Measurements from ENCODE around the gene CHST4. TPM values are rescaled to one million over a fixed set of nuclear protein-coding genes. Genes with fewer than 3 reads are reported as not detected.

CHST4 gene
- polyA plus RNA-seq, 2 of the 4 experiments (the other 2 are of a cell fraction), result 0.04 to 0.08 TPM

GRCh38 chr16:71514476-71514875 is 11.8 kb upstream of the CHST4 start:
- DNase-seq (ENCODE audit: low read depth in 1 of 2, low spot score in 1 of 2) (no peak), FAIRE-seq (no peak), ATAC-seq (no peak)
- Histone ChIP-seq H3K4me2 (no peak overlapping the region), H3K4me3 (no peak overlapping the region), H3K4me1 (no peaks in the 10 kb centered on the region), H3K9me3 (no peaks in the 10 kb centered on the region), H3K27ac (no peak overlapping the region)
- CTCF ChIA-PET, result interaction anchor here (1.4 to 2.2 kb wide), 2 partner anchors 16 to 102 kb away, joined by 4 to 8 read pairs; no protein-coding TSS in a partner anchor
- TF ChIP-seq HOXA7 (CRISPR knock-in tag; IDR thresholded peaks at IDR 0.05) (no peak), NPAS2 (CRISPR knock-in tag; IDR thresholded peaks at IDR 0.05; ENCODE audit: borderline replicate concordance) (no peak), CBX2 (IDR thresholded peaks at IDR 0.05; ENCODE audit: borderline replicate concordance, low read depth) (no peak), JUNB (IDR thresholded peaks at IDR 0.05) (no peak), FOSB (CRISPR knock-in tag; IDR thresholded peaks at IDR 0.05) (no peak), FOSL2 (IDR thresholded peaks at IDR 0.05) (no peak), FOSL2 (CRISPR knock-in tag; IDR thresholded peaks at IDR 0.05) (no peak), REST (IDR thresholded peaks at IDR 0.05) (no peak), HOXB5 (CRISPR knock-in tag; IDR thresholded peaks at IDR 0.05) (no peak), HOXB13 (CRISPR knock-in tag; IDR thresholded peaks at IDR 0.05; ENCODE audit: low read depth) (no peak), ZFP36 (IDR thresholded peaks at IDR 0.05; ENCODE audit: borderline replicate concordance, partially characterized antibody) (no peak), MAX (IDR thresholded peaks at IDR 0.05) (no peak), BHLHE40 (IDR thresholded peaks at IDR 0.05; ENCODE audit: low read depth, low read length) (no peak), HMGXB4 (CRISPR knock-in tag; IDR thresholded peaks at IDR 0.05; ENCODE audit: borderline replicate concordance) (no peak), EHMT2 (IDR thresholded peaks at IDR 0.05; ENCODE audit: low read depth) (no peak), HES2 (IDR thresholded peaks at IDR 0.05) (no peak), RAD21 (conservative IDR thresholded peaks at IDR 0.05 in 1 of 2, IDR thresholded peaks at IDR 0.05 in 1 of 2) (no peak), MAZ (IDR thresholded peaks at IDR 0.05; ENCODE audit: borderline replicate concordance, low read depth, low read length) (no peak), KDM5A (IDR thresholded peaks at IDR 0.05) (no peak), CHD4 (IDR thresholded peaks at IDR 0.05; ENCODE audit: borderline replicate concordance) (no peak), ESRRA (IDR thresholded peaks at IDR 0.05; ENCODE audit: borderline replicate concordance, low read length) (no peak)
- 58% methylated on average over 7 of the region's 7 CpGs for WGBS (ENCODE audit: missing lambda C conversion rate)
- POLR2A ChIA-PET, result no interaction called here

- FAIRE-seq, result no peak
- ATAC-seq, result no peak
- Histone ChIP-seq H3K4me2 (no peak overlapping the region), H3K4me3 (no peak overlapping the region), H3K4me1 (no peaks in the 10 kb centered on the region), H3K27ac (no peak overlapping the region), H3K9me3 (no peaks in the 10 kb centered on the region)
- POLR2A ChIA-PET, result no interaction called here
- DNase-seq (ENCODE audit: low read depth in 1 of 2, low spot score in 1 of 2), result no peak
- WGBS (ENCODE audit: missing lambda C conversion rate), result 14% methylated on average over 3 of the region's 3 CpGs
- TF ChIP-seq BCL3 (IDR thresholded peaks at IDR 0.05), result no peak
- TF ChIP-seq ELK1 (IDR thresholded peaks at IDR 0.05; ENCODE audit: low read depth, low read length), result no peak
- TF ChIP-seq USF2 (IDR thresholded peaks at IDR 0.05), result no peak
- CTCF ChIA-PET, result interaction anchor here (2.2 kb wide), 1 partner anchor 16 kb away, joined by 8 read pairs; no protein-coding TSS in a partner anchor
These were observed 11.2 kb upstream of the CHST4 start for GRCh38 chr16:71515026-71515425.

Data from A549 (cell line).